Mesenchymal stem cell (in vitro differentiated cells and primary cell): ENCODE data around the gene SOCS6.
A peak's percentile ranks its signal among the peaks of the same experiment; 100 is the strongest.
"Not testable (repeated sequence)": the region's sequence is repeated elsewhere in the genome, so short reads cannot be mapped to it uniquely, and the experiment has no call there.

Experiments used
- DNase-seq: peaks from one replicate; pipeline ENCODE4 v3.0.0-alpha.2; 2013
- H2AFZ ChIP-seq: one replicate; pipeline ENCODE4 v1.6.1; 2013; ENCODE audit warnings: low read depth, mild to moderate bottlenecking, control low read depth, inconsistent platforms, low read length, moderate library complexity
- H2AK5ac ChIP-seq: 2 replicates; pipeline ENCODE4 v1.6.1; 2013; ENCODE audit warnings: low read length, moderate library complexity, mild to moderate bottlenecking, inconsistent platforms; ENCODE audit not compliant: severe bottlenecking
- H2BK120ac ChIP-seq: one replicate; pipeline ENCODE4 v1.6.1; 2013; ENCODE audit warnings: low read depth, mild to moderate bottlenecking, inconsistent platforms, low read length, moderate library complexity
- H2BK12ac ChIP-seq, 2 experiments: one replicate each; pipeline ENCODE4 v1.6.1; 2013; ENCODE audit warnings: inconsistent platforms in 2 of 2, low read length in 2 of 2, mild to moderate bottlenecking in 2 of 2, moderate library complexity in 2 of 2, control low read depth in 1 of 2
- H2BK15ac ChIP-seq: one replicate; pipeline ENCODE4 v1.6.1; 2013; ENCODE audit warnings: mild to moderate bottlenecking, low read depth, inconsistent platforms; ENCODE audit not compliant: poor library complexity, severe bottlenecking
- H2BK5ac ChIP-seq: 2 replicates; pipeline ENCODE4 v1.6.1; 2013; ENCODE audit warnings: low read depth, mild to moderate bottlenecking, low read length, control low read depth, inconsistent platforms; ENCODE audit not compliant: poor library complexity, severe bottlenecking
- H3K14ac ChIP-seq, 2 experiments: one replicate each; pipeline ENCODE4 v1.6.1; 2013; ENCODE audit warnings: inconsistent platforms in 2 of 2, low read length in 2 of 2, control low read depth in 1 of 2, mild to moderate bottlenecking in 1 of 2, moderate library complexity in 1 of 2
- H3K18ac ChIP-seq, 2 experiments: one replicate each; pipeline ENCODE4 v1.6.1; 2013; ENCODE audit warnings: inconsistent platforms in 2 of 2, low read length in 2 of 2, control low read depth in 1 of 2, low read depth in 1 of 2, mild to moderate bottlenecking in 1 of 2
- H3K23ac ChIP-seq, 2 experiments: one replicate each; pipeline ENCODE4 v1.6.1; 2013; ENCODE audit warnings: inconsistent platforms in 2 of 2, low read length in 2 of 2, mild to moderate bottlenecking in 2 of 2, moderate library complexity in 2 of 2, control low read depth in 1 of 2
- H3K27ac ChIP-seq: 2 replicates; pipeline ENCODE4 v1.5.1; 2013; ENCODE audit warnings: mild to moderate bottlenecking, moderate library complexity, low read length, control low read depth, inconsistent platforms; ENCODE audit not compliant: poor library complexity, severe bottlenecking
- H3K27me3 ChIP-seq, 2 experiments: 2 replicates each; pipeline versions ENCODE4 v1.6.1 to v1.7.0; 2013; ENCODE audit warnings: low read length in 2 of 2, mild to moderate bottlenecking in 2 of 2, moderate library complexity in 2 of 2, control low read depth in 1 of 2, inconsistent platforms in 1 of 2; ENCODE audit not compliant: control insufficient read depth in 1 of 2, insufficient read depth in 1 of 2
- H3K36me3 ChIP-seq, 2 experiments: 2 replicates each; pipeline versions ENCODE4 v1.6.1 to v1.7.0; 2013; ENCODE audit warnings: low read length in 2 of 2, control low read depth in 1 of 2, inconsistent platforms in 1 of 2, low read depth in 1 of 2, mild to moderate bottlenecking in 1 of 2; ENCODE audit not compliant: insufficient read depth in 2 of 2, control insufficient read depth in 1 of 2
- H3K4ac ChIP-seq, 2 experiments: one replicate each; pipeline ENCODE4 v1.6.1; 2013; ENCODE audit warnings: inconsistent platforms in 2 of 2, low read length in 2 of 2, mild to moderate bottlenecking in 2 of 2, moderate library complexity in 2 of 2, control low read depth in 1 of 2, low read depth in 1 of 2
- H3K4me1 ChIP-seq: 2 replicates; pipeline ENCODE4 v1.6.1; 2013; ENCODE audit warnings: low read depth, low read length, control low read depth; ENCODE audit not compliant: control insufficient read depth, insufficient read depth
- H3K4me2 ChIP-seq: 2 replicates; pipeline ENCODE4 v1.6.1; 2013; ENCODE audit warnings: low read length, mild to moderate bottlenecking, inconsistent platforms; ENCODE audit not compliant: poor library complexity, severe bottlenecking
- H3K4me3 ChIP-seq, 2 experiments: 2 replicates each; pipeline versions ENCODE4 v1.5.1 to v1.7.0; 2013; ENCODE audit warnings: low read length in 2 of 2, mild to moderate bottlenecking in 2 of 2, control low read depth in 1 of 2, low read depth in 1 of 2; ENCODE audit not compliant: insufficient read depth in 1 of 2
- H3K79me1 ChIP-seq: replicated peaks from 2 replicates; pipeline ENCODE4 v1.6.1; 2013; ENCODE audit warnings: mild to moderate bottlenecking, control low read depth, low read length, inconsistent platforms; ENCODE audit not compliant: poor library complexity, severe bottlenecking
- H3K9ac ChIP-seq: 2 replicates; pipeline ENCODE4 v1.7.0; 2013; ENCODE audit warnings: mild to moderate bottlenecking, low read length, moderate library complexity
- H3K9me3 ChIP-seq: 2 replicates; pipeline ENCODE4 v1.7.0; 2013; ENCODE audit warnings: mild to moderate bottlenecking, low read length; ENCODE audit not compliant: control insufficient read depth
- H4K8ac ChIP-seq: one replicate; pipeline ENCODE4 v1.6.1; 2013; ENCODE audit warnings: inconsistent platforms, mild to moderate bottlenecking, low read length, moderate library complexity
- H4K91ac ChIP-seq: one replicate; pipeline ENCODE4 v1.6.1; 2013; ENCODE audit warnings: mild to moderate bottlenecking, low read length, inconsistent platforms
- WGBS: methylation state at CpG from one replicate; pipeline ENCODE4 v1.1.7; 2013; ENCODE audit warnings: mixed read lengths; 5-methylcytosine and 5-hydroxymethylcytosine counted together

The SOCS6 gene

DNA sequence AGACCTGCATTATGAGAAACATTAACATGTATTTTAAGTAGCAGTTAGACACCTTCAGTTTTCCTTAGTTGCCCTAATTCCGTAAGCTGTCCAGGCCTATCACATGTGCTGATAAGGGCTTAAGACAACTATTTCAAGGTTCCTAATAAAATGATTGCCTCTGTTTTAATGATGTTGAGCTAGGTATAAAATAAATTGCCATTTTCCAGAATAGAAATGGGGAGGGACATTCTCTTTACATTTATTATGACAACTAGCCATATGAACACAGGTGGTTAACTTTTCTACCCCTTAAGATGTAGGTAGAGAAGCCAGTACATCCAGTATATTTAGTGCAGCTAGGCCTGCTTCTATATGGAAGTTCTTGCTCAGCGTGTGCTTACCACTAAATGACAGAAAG is 65.9 kb downstream of the SOCS6 start:
- no peak overlapping the region for H3K14ac ChIP-seq
- H4K91ac ChIP-seq: no peak overlapping the region
- no peak overlapping the region for H3K4ac ChIP-seq
- H4K8ac ChIP-seq: no peak overlapping the region
- H3K18ac ChIP-seq: no peak overlapping the region
- H2BK12ac ChIP-seq: no peak overlapping the region
- no peak overlapping the region for H2AFZ ChIP-seq
- no peak overlapping the region for H2AK5ac ChIP-seq
- no peak overlapping the region for H2BK120ac ChIP-seq
- 100% methylated on average over 1 of the region's 2 CpGs for WGBS
- H3K23ac ChIP-seq: no peak overlapping the region
- no peaks in the 10 kb centered on the region for H3K79me1 ChIP-seq
- H3K9me3 ChIP-seq: peaks cover 40% of the 10 kb centered on the region
- no peaks in the 10 kb centered on the region for H3K4me1 ChIP-seq
- no peak for DNase-seq
- H3K27ac ChIP-seq: no peak overlapping the region
- no peak overlapping the region for H2BK5ac ChIP-seq
- H3K36me3 ChIP-seq: peaks cover 2 to 58% of the 10 kb centered on the region in 2 experiments
- H3K4me2 ChIP-seq: no peak overlapping the region
- no peaks in the 10 kb centered on the region for H3K27me3 ChIP-seq
- no peak overlapping the region for H2BK15ac ChIP-seq
- H3K4me3 ChIP-seq: no peak overlapping the region
- H3K9ac ChIP-seq: no peak overlapping the region

- no peak overlapping the region for H3K23ac ChIP-seq
- H2BK5ac ChIP-seq: no peak overlapping the region
- no peak overlapping the region for H3K9ac ChIP-seq
- no peak overlapping the region for H3K4me2 ChIP-seq
- no peak overlapping the region for H2AK5ac ChIP-seq
- H3K4ac ChIP-seq: no peak overlapping the region
- no peak overlapping the region for H2BK120ac ChIP-seq
- H2BK15ac ChIP-seq: no peak overlapping the region
- no peak overlapping the region for H4K8ac ChIP-seq
- no peak overlapping the region for H2AFZ ChIP-seq
- no peak overlapping the region for H4K91ac ChIP-seq
- WGBS: 90% methylated on average over 5 of the region's 5 CpGs
- H3K27ac ChIP-seq: no peak overlapping the region
- H3K18ac ChIP-seq: no peak overlapping the region
- H3K36me3 ChIP-seq: peaks cover 2 to 47% of the 10 kb centered on the region in 2 experiments
- H3K9me3 ChIP-seq: peaks cover 40% of the 10 kb centered on the region
- H3K4me3 ChIP-seq: no peak overlapping the region
- no peaks in the 10 kb centered on the region for H3K27me3 ChIP-seq
- no peak overlapping the region for H2BK12ac ChIP-seq
- H3K4me1 ChIP-seq: no peaks in the 10 kb centered on the region
- no peak overlapping the region for H3K14ac ChIP-seq
- no peaks in the 10 kb centered on the region for H3K79me1 ChIP-seq
- DNase-seq: no peak
These were observed 67.0 kb downstream of the SOCS6 start for GRCh38 chr18:70355620-70356385.

GRCh38 chr18:70358105-70358406 is 69.2 kb downstream of the SOCS6 start:
- peak; percentile 88 for DNase-seq
- Histone ChIP-seq H3K9ac (peak overlapping the region; percentile 40), H3K27ac (peak overlapping the region; percentile 57), H3K36me3 (peaks cover 2 to 25% of the 10 kb centered on the region in 2 experiments), H3K9me3 (peaks cover 23% of the 10 kb centered on the region)
- not testable (repeated sequence) for H3K4me3 ChIP-seq, H3K79me1 ChIP-seq, H4K91ac ChIP-seq, H4K8ac ChIP-seq, H3K4me2 ChIP-seq, H3K4ac ChIP-seq, H3K18ac ChIP-seq, H2BK12ac ChIP-seq, H3K4me1 ChIP-seq, H3K14ac ChIP-seq, H2AFZ ChIP-seq, H2BK15ac ChIP-seq, H3K27me3 ChIP-seq, H2AK5ac ChIP-seq, H2BK120ac ChIP-seq, H2BK5ac ChIP-seq, H3K23ac ChIP-seq
- 11% methylated on average over 5 of the region's 5 CpGs for WGBS

DNA sequence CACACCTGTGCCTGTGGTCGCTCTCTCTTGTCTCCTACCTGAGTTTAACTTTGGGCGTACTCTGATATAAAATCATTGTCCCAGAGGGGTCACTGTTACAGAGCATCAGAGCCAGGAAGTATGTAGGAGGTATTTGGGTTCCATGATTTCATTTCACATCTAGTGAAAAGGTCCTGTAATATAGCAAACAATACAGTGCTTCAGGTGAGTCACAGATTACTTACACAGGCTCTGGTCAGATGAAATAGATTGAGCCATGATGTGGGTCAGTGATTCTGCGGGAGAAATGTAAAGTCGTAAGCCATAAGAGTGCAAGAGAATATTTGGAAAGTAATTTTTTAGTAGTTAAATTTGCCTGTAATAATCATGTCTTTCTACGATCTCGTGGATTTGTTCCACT is 70.2 kb downstream of the SOCS6 start:
- H3K9me3 ChIP-seq: peaks cover 13% of the 10 kb centered on the region
- no peak overlapping the region for H3K4ac ChIP-seq
- H2BK5ac ChIP-seq: no peak overlapping the region
- H3K14ac ChIP-seq: no peak overlapping the region
- H2BK120ac ChIP-seq: no peak overlapping the region
- H4K8ac ChIP-seq: no peak overlapping the region
- H3K23ac ChIP-seq: no peak overlapping the region
- H3K9ac ChIP-seq: no peak overlapping the region
- no peak overlapping the region for H2AFZ ChIP-seq
- DNase-seq: no peak
- H3K18ac ChIP-seq: no peak overlapping the region
- no peak overlapping the region for H2BK15ac ChIP-seq
- H3K4me1 ChIP-seq: no peaks in the 10 kb centered on the region
- no peak overlapping the region for H2BK12ac ChIP-seq
- H3K27ac ChIP-seq: no peak overlapping the region
- H4K91ac ChIP-seq: no peak overlapping the region
- 96% methylated on average over 4 of the region's 6 CpGs for WGBS
- H3K36me3 ChIP-seq: peaks cover 2 to 16% of the 10 kb centered on the region in 2 experiments
- H3K79me1 ChIP-seq: no peaks in the 10 kb centered on the region
- H3K4me3 ChIP-seq: no peak overlapping the region
- H2AK5ac ChIP-seq: peak overlapping the region; percentile 74
- H3K4me2 ChIP-seq: no peak overlapping the region
- no peaks in the 10 kb centered on the region for H3K27me3 ChIP-seq
